C4-2B (cell line): ENCODE results near the gene SERPINA7.
"Not testable (repeated sequence)": the region's sequence is repeated elsewhere in the genome, so short reads cannot be mapped to it uniquely, and the experiment has no call there.

Source experiments
- H3K27ac ChIP-seq: fragments of 450-650 bp; 2 replicates; pipeline ENCODE4 v1.5.1; 2017
- ZFX ChIP-seq: fragments of 450-650 bp; IDR thresholded peaks from 2 replicates; pipeline ENCODE4 v1.6.1; 2017
- TF ChIP-seq, protein P1 (sequence below): fragments of 450-650 bp; conservative IDR thresholded peaks from 2 replicates; pipeline ENCODE4 v1.5.1; 2017; ENCODE audit warnings: mild to moderate bottlenecking

SERPINA7 gene

DNA sequence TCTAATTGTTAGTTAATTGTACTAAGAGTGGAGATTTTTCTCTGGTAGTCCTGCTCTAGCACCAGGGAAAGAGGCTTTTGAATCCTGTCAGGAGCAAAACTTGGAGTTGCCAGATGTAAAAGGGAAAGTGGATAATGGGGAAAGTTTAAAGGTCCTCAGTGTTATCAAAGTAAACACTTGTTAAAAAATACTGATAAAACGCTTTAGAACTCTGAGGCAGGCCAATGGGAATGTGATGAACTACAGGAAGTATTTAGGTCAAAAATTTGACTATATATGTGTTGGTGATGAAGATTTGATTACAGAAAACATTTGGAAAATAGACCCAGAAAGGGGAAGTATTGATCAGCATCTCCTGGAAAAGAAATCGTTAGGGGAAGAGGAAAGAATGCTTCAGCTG lies 32.8 kb downstream of the SERPINA7 start:
- TF ChIP-seq ZFX = no peak
- TF ChIP-seq, protein P1, sequence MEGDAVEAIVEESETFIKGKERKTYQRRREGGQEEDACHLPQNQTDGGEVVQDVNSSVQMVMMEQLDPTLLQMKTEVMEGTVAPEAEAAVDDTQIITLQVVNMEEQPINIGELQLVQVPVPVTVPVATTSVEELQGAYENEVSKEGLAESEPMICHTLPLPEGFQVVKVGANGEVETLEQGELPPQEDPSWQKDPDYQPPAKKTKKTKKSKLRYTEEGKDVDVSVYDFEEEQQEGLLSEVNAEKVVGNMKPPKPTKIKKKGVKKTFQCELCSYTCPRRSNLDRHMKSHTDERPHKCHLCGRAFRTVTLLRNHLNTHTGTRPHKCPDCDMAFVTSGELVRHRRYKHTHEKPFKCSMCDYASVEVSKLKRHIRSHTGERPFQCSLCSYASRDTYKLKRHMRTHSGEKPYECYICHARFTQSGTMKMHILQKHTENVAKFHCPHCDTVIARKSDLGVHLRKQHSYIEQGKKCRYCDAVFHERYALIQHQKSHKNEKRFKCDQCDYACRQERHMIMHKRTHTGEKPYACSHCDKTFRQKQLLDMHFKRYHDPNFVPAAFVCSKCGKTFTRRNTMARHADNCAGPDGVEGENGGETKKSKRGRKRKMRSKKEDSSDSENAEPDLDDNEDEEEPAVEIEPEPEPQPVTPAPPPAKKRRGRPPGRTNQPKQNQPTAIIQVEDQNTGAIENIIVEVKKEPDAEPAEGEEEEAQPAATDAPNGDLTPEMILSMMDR = no peak
- H3K27ac ChIP-seq = no peak overlapping the region

- H3K27ac ChIP-seq = not testable (repeated sequence)
Measured at GRCh38 chrX:106000609-106001008, 37.9 kb downstream of the SERPINA7 start.

DNA sequence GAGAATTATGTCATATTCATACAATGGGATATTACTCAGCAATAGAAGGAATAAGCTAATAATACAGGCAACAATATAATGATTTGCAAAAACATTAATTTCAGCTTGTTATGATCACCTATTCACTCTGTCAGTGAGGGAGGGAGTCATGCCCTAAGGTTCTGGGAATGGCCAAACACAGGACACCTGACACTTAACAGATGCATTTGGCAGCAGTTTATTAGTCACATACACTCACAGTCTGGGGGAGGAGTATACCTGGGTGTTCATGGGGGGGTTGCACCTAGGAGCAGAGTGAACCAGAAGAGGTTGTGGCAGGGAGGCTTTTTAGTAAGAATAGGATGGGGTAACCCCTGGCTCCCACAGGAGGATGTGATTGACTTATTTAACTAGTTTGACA lies 38.3 kb downstream of the SERPINA7 start:
- TF ChIP-seq ZFX = no peak
- TF ChIP-seq, protein P1 = no peak
- H3K27ac ChIP-seq = no peak overlapping the region

GRCh38 chrX:105999294-105999693 lies 39.2 kb downstream of the SERPINA7 start:
- TF ChIP-seq, protein P1 = no peak
- TF ChIP-seq ZFX = no peak
- no peak overlapping the region for H3K27ac ChIP-seq

DNA sequence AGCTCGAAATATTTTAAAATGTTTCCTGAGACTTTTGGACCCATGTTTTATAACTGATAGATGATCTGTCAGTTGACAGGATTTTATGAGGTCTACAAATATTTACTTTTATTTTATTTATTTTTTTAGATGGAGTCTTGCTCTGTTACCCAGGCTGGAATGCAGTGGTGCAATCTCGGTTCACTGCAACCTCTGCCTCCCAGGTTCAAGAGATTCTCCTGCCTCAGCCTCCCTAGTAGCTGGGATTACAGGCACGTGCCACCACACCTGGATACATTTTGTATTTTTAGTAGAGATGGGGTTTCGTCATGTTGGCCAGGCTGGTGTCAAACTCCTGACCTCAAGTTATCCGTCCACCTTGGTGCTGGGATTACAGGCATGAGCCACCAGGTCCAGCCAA lies 50.0 kb downstream of the SERPINA7 start:
- not testable (repeated sequence) for H3K27ac ChIP-seq
